Loucy (cell line): ENCODE measurements around the gene PROSER1.

Source experiments
- CTCF ChIP-seq: fragments of 200-600 bp; sonication (generic); conservative IDR thresholded peaks from 2 replicates; pipeline ENCODE4 v1.5.1; 2014; ENCODE audit warnings: mild to moderate bottlenecking, antibody characterized with exemption, low read length
- EZH2phosphoT487 ChIP-seq: fragments of 200-600 bp; IDR thresholded peaks from 2 replicates; pipeline ENCODE4 v1.6.1; 2018; ENCODE audit warnings: antibody characterized with exemption, mild to moderate bottlenecking, moderate library complexity, borderline replicate concordance

GRCh38 chr13:39012608-39013007 is 25.3 kb downstream of the PROSER1 start:
- peak; percentile 42 for TF ChIP-seq CTCF
- TF ChIP-seq EZH2phosphoT487, result no peak
